CD4-positive, alpha-beta T cell (primary cell): ENCODE results near the gene NELFB. TPM values are rescaled to one million over a fixed set of nuclear protein-coding genes. Genes with fewer than 3 reads are reported as not detected.

Experiments
- ATAC-seq: fragments of 200-7000 bp; cut with Tn5 transposase; one replicate; pipeline ENCODE4 v1.10.0; 2022; ENCODE audit warnings: mild to moderate bottlenecking; ENCODE audit not compliant: poor library complexity
- CTCF ChIA-PET: fragments of 350-600 bp; sonication (Branson Sonifier 250); formaldehyde crosslinking; loops from one replicate; lab custom pipeline; 2021; ENCODE audit warnings: antibody characterized with exemption, inconsistent platforms; lab: Charles Lee
- POLR2A ChIA-PET: fragments of 350-600 bp; sonication (Branson Sonifier 250); formaldehyde crosslinking; loops from one replicate; lab custom pipeline; 2021; ENCODE audit warnings: antibody characterized with exemption, inconsistent platforms; lab: Charles Lee
- DNase-seq, 14 experiments: peaks; one replicate each; pipeline ENCODE4 v3.0.0-alpha.2; 2013 to 2020; ENCODE audit warnings: mixed read lengths in 2 of 14
- H3K27ac ChIP-seq, 2 donors: one replicate each; pipeline versions ENCODE4 v1.5.1 to v1.7.0; 2013; ENCODE audit warnings: low read length in 2 of 2, low read depth in 1 of 2, mild to moderate bottlenecking in 1 of 2
- H3K27me3 ChIP-seq, 2 experiments: 1 replicate in 1 of 2; 2 replicates in 1 of 2; pipeline versions ENCODE4 v1.6.1 to v1.7.0; 2013; ENCODE audit warnings: low read length in 2 of 2, control low read depth in 1 of 2, mild to moderate bottlenecking in 1 of 2, moderate library complexity in 1 of 2; ENCODE audit not compliant: insufficient read depth in 2 of 2, control insufficient read depth in 1 of 2
- H3K36me3 ChIP-seq: one replicate; pipeline ENCODE4 v1.6.1; 2013; ENCODE audit warnings: low read length, control low read depth; ENCODE audit not compliant: insufficient read depth
- H3K4me1 ChIP-seq: one replicate; pipeline ENCODE4 v1.6.1; 2013; ENCODE audit warnings: low read length, control low read depth; ENCODE audit not compliant: insufficient read depth
- H3K4me3 ChIP-seq: one replicate; pipeline ENCODE4 v1.5.1; 2013; ENCODE audit warnings: mild to moderate bottlenecking, low read length, moderate library complexity
- H3K9me3 ChIP-seq, 2 experiments: 1 replicate in 1 of 2; 2 replicates in 1 of 2; pipeline versions ENCODE4 v1.6.1 to v1.7.0; 2013; ENCODE audit warnings: low read length in 2 of 2, mild to moderate bottlenecking in 2 of 2, control low read depth in 1 of 2, moderate library complexity in 1 of 2; ENCODE audit not compliant: control insufficient read depth in 1 of 2, insufficient read depth in 1 of 2
- H3K27ac Mint-ChIP-seq: one replicate; pipeline ENCODE4 v1.8.0; 2020; ENCODE audit warnings: mixed read lengths
- H3K27me3 Mint-ChIP-seq: one replicate; pipeline ENCODE4 v1.8.0; 2021; ENCODE audit warnings: mixed read lengths
- H3K36me3 Mint-ChIP-seq: one replicate; pipeline ENCODE4 v1.8.0; 2021; ENCODE audit warnings: low read depth, mixed read lengths
- H3K4me1 Mint-ChIP-seq: one replicate; pipeline ENCODE4 v1.8.0; 2021; ENCODE audit warnings: low read depth, mixed read lengths
- H3K4me3 Mint-ChIP-seq: one replicate; pipeline ENCODE4 v1.8.0; 2020; ENCODE audit warnings: mild to moderate bottlenecking, mixed read lengths
- H3K9me3 Mint-ChIP-seq: one replicate; pipeline ENCODE4 v1.8.0; 2020; ENCODE audit warnings: mixed read lengths
- CTCF ChIP-seq: fragments of 200-600 bp; IDR thresholded peaks from one replicate; pipeline ENCODE4 v1.8.0; 2022; ENCODE audit warnings: antibody characterized with exemption, mild to moderate bottlenecking
- intact Hi-C, 2 experiments: fragments of 100-400 bp; cut with DNase I in 1 of 2; cut with micrococcal nuclease in 1 of 2; formaldehyde crosslinking; loops; one replicate each; pipeline versions ENCODE4 v1.15.1 to v1.9.0; 2023 to 2025; cut with DNase I, micrococcal nuclease
- total RNA-seq, 174 experiments: library from RNA in 2 of 174; stranded (reverse) in 2 of 174; gene quantifications; one replicate each; pipeline ENCODE4 v1.2.3 and lab custom pipeline; 2021 to 2026

Gene NELFB
- total RNA-seq, 2 experiments from 2014 or later, result 20.7 to 21.2 TPM

DNA sequence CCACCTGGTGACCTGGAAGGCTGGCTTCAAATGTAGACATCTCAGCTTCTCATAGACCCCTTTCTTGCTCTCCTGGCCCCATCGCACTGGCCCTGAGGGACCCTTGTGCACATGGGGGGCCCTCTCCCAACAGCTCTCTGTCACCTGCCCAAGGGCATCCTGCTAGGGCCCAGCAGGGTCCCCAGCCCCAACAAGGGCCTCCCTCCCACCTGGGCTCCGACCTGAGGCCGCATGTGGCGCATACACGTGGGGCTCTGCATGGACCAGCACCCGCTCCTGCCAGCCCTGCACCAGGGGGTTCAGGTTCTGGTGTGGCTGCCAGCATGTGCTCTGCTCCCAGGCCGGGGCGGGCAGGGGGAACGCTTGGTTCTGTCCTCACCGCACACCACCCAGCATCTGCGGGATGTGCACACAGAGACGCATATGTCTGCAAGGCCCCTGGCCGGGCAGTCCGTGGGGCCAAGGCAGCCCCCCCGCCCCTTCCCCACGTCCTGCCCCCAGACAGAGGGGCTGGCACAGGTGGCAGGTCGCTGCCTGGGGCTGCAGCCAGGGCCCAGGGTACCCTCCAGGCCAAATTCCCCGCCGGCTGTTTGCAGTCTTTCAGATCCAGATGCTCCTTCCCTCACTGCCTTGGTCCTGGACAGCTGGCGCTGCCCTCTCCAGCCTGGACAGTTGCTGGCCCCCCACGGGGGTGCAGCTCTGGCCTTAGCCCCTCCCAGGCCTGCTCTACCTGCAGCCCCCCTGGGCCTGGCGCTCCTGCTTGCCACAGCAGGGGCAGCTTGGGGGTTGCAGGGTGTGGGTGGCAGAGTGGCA lies 64.8 kb downstream of the NELFB start:
- intact Hi-C loops, result no loop called here
- DNase-seq, result peak in 1 of 14 experiments; percentile 12
- Mint-ChIP-seq H3K9me3 (no peaks in the 10 kb centered on the region), H3K27me3 (peaks cover 9% of the 10 kb centered on the region), H3K27ac (no peak overlapping the region), H3K4me3 (no peak overlapping the region), H3K4me1 (no peaks in the 10 kb centered on the region), H3K36me3 (no peaks in the 10 kb centered on the region)
- ChIA-PET POLR2A (interaction anchor here (0.6 to 1.3 kb wide), 4 partner anchors 10 to 79 kb away, joined by 3 to 5 read pairs (median 3); partner anchors contain the start of gene TUBB4B), CTCF (no interaction called here)
- Histone ChIP-seq H3K27ac (no peak overlapping the region), H3K9me3 (peaks cover 0 to 10% of the 10 kb centered on the region in 2 experiments), H3K4me1 (peaks cover 32% of the 10 kb centered on the region), H3K27me3 (peaks cover 6 to 23% of the 10 kb centered on the region in 2 experiments), H3K4me3 (no peak overlapping the region), H3K36me3 (no peaks in the 10 kb centered on the region)
- TF ChIP-seq CTCF, result no peak
- ATAC-seq, result no peak

- CTCF ChIA-PET, result no interaction called here
- H3K9me3 Mint-ChIP-seq, result no peaks in the 10 kb centered on the region
- peaks cover 0 to 24% of the 10 kb centered on the region in 2 experiments for H3K27me3 ChIP-seq
- DNase-seq (peak in 6 of 14 experiments; percentile 23 to 63 (median 44)), ATAC-seq (peak; percentile 60)
- no peaks in the 10 kb centered on the region for H3K36me3 ChIP-seq
- H3K4me3 Mint-ChIP-seq, result no peak overlapping the region
- peak overlapping the region; percentile 19 for H3K4me3 ChIP-seq
- POLR2A ChIA-PET, result interaction anchor here (0.6 to 1.3 kb wide), 4 partner anchors 11 to 80 kb away, joined by 3 to 5 read pairs (median 3); partner anchors contain the start of gene TUBB4B
- intact Hi-C loops, result no loop called here
- no peak overlapping the region for H3K27ac ChIP-seq
- H3K27ac Mint-ChIP-seq, result no peak overlapping the region
- no peaks in the 10 kb centered on the region for H3K36me3 Mint-ChIP-seq
- peaks cover 27% of the 10 kb centered on the region for H3K4me1 ChIP-seq
- H3K9me3 ChIP-seq, result peaks cover 0 to 10% of the 10 kb centered on the region in 2 experiments
- no peak for TF ChIP-seq CTCF
- H3K4me1 Mint-ChIP-seq, result no peaks in the 10 kb centered on the region
- H3K27me3 Mint-ChIP-seq, result peaks cover 16% of the 10 kb centered on the region
These were observed 65.6 kb downstream of the NELFB start for GRCh38 chr9:137320555-137321384.

- Mint-ChIP-seq H3K27ac (no peak overlapping the region), H3K4me1 (peaks cover 7% of the 10 kb centered on the region), H3K36me3 (no peaks in the 10 kb centered on the region), H3K4me3 (no peak overlapping the region), H3K9me3 (no peaks in the 10 kb centered on the region), H3K27me3 (peaks cover 27% of the 10 kb centered on the region)
- intact Hi-C loops, result no loop called here
- ATAC-seq, result no peak
- Histone ChIP-seq H3K36me3 (no peaks in the 10 kb centered on the region), H3K9me3 (peaks cover 0 to 8% of the 10 kb centered on the region in 2 experiments), H3K4me1 (peaks cover 23% of the 10 kb centered on the region), H3K27ac (no peak overlapping the region), H3K4me3 (no peak overlapping the region), H3K27me3 (peaks cover 5 to 20% of the 10 kb centered on the region in 2 experiments)
- no peak for TF ChIP-seq CTCF
- peak in 1 of 14 experiments; percentile 18 for DNase-seq
- ChIA-PET POLR2A (no interaction called here), CTCF (no interaction called here)
These were observed 66.7 kb downstream of the NELFB start for GRCh38 chr9:137321726-137322361.
